Left renal pelvis (tissue), 4 donors: Measurements from ENCODE around the gene RFX1. TPM values are rescaled to one million over a fixed set of nuclear protein-coding genes. Genes with fewer than 3 reads are reported as not detected.
A peak's percentile ranks its signal among the peaks of the same experiment; 100 is the strongest.
"Not testable (repeated sequence)": the region's sequence is repeated elsewhere in the genome, so short reads cannot be mapped to it uniquely, and the experiment has no call there.

Source experiments
- DNase-seq, 4 donors: peaks; one replicate each; pipeline ENCODE4 v3.0.0-alpha.2; 2013; ENCODE audit warnings: low read depth in 4 of 4, low spot score in 3 of 4
- polyA plus RNA-seq, 4 donors: library from polyadenylated mRNA; unstranded; fragments of 120-200 nt; gene quantifications; one replicate each; pipeline ENCODE4 v1.2.1, GENCODE V29; 2013; ENCODE audit not compliant: insufficient read length in 4 of 4

Gene RFX1
- polyA plus RNA-seq: 10 to 100 TPM in 2 of 4 donors, 1 to 10 TPM in 2; 9.3 to 19.2 (median 10.2) TPM

- DNase-seq: peak; percentile 99 to 100 (median 99)
Measured at GRCh38 chr19:14006085-14006765, at the start of gene RFX1. Gene RFX1 (minus strand): TSS chr19:14006320. CDS start chr19:13993843, 12,477 bp downstream.

GRCh38 chr19:14055396-14055795 is 49.3 kb upstream of the RFX1 start:
- DNase-seq: no peak

GRCh38 chr19:14054721-14055120 is 48.6 kb upstream of the RFX1 start:
- DNase-seq: no peak

- DNase-seq: no peak
Measured at GRCh38 chr19:14054099-14054498, 48.0 kb upstream of the RFX1 start.

- no peak for DNase-seq
Measured at GRCh38 chr19:14053500-14053899, 47.4 kb upstream of the RFX1 start.

- DNase-seq: no peak
Measured at GRCh38 chr19:14053032-14053431, 46.9 kb upstream of the RFX1 start.

GRCh38 chr19:14052470-14052869 is 46.4 kb upstream of the RFX1 start:
- DNase-seq: no peak

- no peak for DNase-seq
Measured at GRCh38 chr19:14051980-14052379, 45.9 kb upstream of the RFX1 start.

- not testable (repeated sequence) for DNase-seq
Measured at GRCh38 chr19:14050961-14051360, 44.8 kb upstream of the RFX1 start.

- DNase-seq: no peak
Measured at GRCh38 chr19:14050512-14050911, 44.4 kb upstream of the RFX1 start.

GRCh38 chr19:14048443-14049153 is 42.5 kb upstream of the RFX1 start:
- no peak for DNase-seq

- DNase-seq: not testable (repeated sequence)
Measured at GRCh38 chr19:14047866-14048265, 41.7 kb upstream of the RFX1 start.

- not testable (repeated sequence) for DNase-seq
Measured at GRCh38 chr19:14042659-14043608, 36.8 kb upstream of the RFX1 start.

- DNase-seq: no peak
Measured at GRCh38 chr19:14039181-14039580, 33.1 kb upstream of the RFX1 start.

GRCh38 chr19:14035706-14036105 is 29.6 kb upstream of the RFX1 start:
- no peak for DNase-seq

GRCh38 chr19:14035159-14035558 is 29.0 kb upstream of the RFX1 start:
- DNase-seq: not testable (repeated sequence)

- no peak for DNase-seq
Measured at GRCh38 chr19:14033946-14034345, 27.8 kb upstream of the RFX1 start.

- DNase-seq: peak in 2 of 4 donors; percentile 38 to 44
Measured at GRCh38 chr19:14031719-14032480, 25.8 kb upstream of the RFX1 start, which contains the start of gene IL27RA. Gene IL27RA (plus strand): TSS chr19:14031762. CDS start chr19:14031873, 111 bp downstream.

- no peak for DNase-seq
Measured at GRCh38 chr19:14030997-14031718, 25.0 kb upstream of the RFX1 start.
